SH-SY5Y (cell line): ENCODE data around the gene AFF3.

Experiments
- GATA2 ChIP-seq: IDR thresholded peaks from 2 replicates; pipeline ENCODE4 v1.6.1; 2011; ENCODE audit warnings: mild to moderate bottlenecking, low read depth, low read length
- GATA3 ChIP-seq: IDR thresholded peaks from 2 replicates; pipeline ENCODE4 v1.6.1; 2011; ENCODE audit warnings: low read depth, mild to moderate bottlenecking, low read length, moderate library complexity

- no peak for TF ChIP-seq GATA2
- no peak for TF ChIP-seq GATA3
These were observed 162.2 kb downstream of the AFF3 start for GRCh38 chr2:99980176-99980575.
